DMS 273 treated with DMSO at 0.1 percent for 48 hours (cell line): Measurements from ENCODE around the gene SYTL1.

Experiments
- DNase-seq: peaks from one replicate; lab custom pipeline; 2025; lab: John Stamatoyannopoulos, UW

The SYTL1 gene

GRCh38 chr1:27363766-27364695 is 22.2 kb downstream of the SYTL1 start:
- no peak for DNase-seq

GRCh38 chr1:27364696-27365371 is 23.0 kb downstream of the SYTL1 start:
- DNase-seq, result no peak

GRCh38 chr1:27365372-27366112 is 23.7 kb downstream of the SYTL1 start:
- DNase-seq, result peak; percentile 79

DNA sequence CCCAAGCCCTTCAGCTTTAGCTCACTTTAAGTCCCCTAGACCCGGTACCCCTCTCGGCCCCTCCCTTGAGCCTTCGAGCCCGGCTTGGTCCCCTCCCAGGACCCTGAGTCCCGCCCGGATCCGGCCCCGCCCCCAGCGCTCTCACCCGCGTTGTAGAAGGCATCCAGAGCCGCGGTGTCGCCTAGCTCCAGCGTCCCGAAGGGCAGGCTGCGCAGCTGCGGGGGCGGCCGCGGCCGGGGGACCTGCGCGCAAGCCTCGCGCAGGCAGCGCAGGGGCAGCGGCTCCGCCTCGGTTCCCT is 24.2 kb downstream of the SYTL1 start:
- peak; percentile 46 for DNase-seq

- DNase-seq, result peak; percentile 72
These were observed 24.8 kb downstream of the SYTL1 start, which contains the start of gene MAP3K6 for GRCh38 chr1:27366411-27367159. MAP3K6 (minus strand) TSS chr1:27366961; CDS start chr1:27366597, 364 bp downstream.

DNA sequence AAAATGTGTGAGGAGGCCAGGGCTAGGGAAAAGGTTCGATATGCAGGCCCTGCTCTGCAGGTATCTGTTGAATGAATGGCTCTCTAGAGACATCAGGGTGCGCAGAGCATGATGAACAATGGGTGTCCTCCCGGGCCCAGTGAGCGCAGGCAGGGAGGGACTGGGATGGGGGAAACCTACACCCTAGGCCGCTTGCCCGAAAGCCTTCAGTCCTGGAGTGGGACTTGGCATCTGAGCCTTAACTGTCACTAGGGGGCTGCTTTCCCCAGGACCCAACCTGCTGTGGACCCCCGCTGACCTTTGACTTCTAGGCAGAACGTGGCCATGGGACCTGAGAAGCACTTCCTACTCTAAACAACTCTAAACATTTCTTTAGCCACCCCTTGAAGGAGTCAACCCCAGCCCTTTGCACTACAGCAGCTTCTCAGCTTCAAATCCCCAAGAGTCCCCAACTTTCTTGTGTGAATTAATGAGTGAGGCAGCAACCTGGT is 25.4 kb downstream of the SYTL1 start:
- DNase-seq, result no peak

GRCh38 chr1:27368869-27369582 is 27.2 kb downstream of the SYTL1 start:
- no peak for DNase-seq

- no peak for DNase-seq
These were observed 30.4 kb downstream of the SYTL1 start for GRCh38 chr1:27372022-27372807.

- DNase-seq, result no peak
These were observed 31.2 kb downstream of the SYTL1 start for GRCh38 chr1:27372808-27373690.

DNA sequence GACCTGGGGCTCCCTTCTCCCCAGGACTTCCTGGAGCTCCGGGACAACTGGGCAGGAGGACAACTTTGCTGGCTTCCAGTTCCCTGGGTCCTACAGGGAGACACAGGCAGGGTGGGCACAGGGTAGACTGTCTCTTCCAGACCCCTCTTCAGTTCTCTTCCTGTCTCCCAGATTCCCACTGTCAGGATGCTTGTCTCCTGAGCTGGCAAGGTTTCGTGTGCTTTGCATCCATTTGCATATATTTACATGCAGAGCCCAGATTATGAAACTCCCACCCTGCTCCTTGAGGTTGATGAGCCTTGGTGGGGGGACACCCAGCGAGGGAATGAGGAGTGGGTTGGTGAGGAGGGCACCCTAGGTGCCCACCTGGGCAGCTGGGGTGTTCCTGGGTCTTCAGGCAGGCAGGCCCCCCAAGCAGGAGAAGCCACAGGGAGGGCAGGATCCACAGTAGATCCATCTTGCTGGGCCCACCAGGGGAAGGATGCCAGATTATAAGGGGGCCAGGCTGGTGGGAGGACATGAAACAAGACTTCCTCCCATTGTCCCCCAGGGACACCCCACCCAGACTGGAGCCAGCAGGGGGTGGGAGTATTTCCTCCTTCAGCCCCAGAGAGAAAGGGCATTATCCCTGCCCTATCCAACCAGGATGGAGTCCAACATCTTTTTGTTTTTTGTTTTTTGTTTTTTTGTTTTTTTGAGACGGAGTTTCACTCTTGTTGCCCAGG is 32.7 kb downstream of the SYTL1 start, which contains the start of gene FCN3:
Gene FCN3 (minus strand): TSS at position 463 of the 725 bp plus-strand sequence. CDS start 6 bp downstream, at position 457.
- DNase-seq, result no peak

- no peak for DNase-seq
These were observed 36.1 kb downstream of the SYTL1 start for GRCh38 chr1:27377760-27378495.

DNA sequence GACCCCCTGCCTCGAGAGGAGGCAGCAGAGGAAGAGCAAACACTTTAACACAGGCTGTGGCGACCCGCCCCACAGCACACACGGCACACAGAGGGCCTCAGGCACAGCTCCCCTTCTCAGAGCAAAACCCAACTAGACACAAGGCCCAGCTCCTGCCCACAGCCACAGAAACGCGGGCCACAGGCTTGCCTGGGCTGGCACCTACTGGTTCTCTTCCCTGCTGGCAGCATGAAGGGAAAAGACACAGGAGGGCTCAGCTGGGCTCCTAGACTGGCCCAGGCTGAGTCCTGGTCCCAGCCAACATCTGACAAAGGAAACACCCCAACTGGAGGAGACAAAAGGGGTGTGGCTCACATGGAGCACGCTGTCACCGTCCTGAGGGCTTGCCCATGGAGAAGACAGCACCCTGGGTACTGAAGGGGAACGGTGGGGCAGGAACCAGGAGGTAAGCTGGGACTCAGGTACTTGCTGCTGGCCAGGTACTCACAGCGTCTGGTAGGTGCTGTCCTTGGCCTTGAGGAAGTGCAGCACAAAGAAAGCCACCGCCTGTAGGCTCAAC is 37.8 kb downstream of the SYTL1 start:
- DNase-seq, result no peak

- DNase-seq, result no peak
These were observed 38.4 kb downstream of the SYTL1 start for GRCh38 chr1:27380224-27380623.

DNA sequence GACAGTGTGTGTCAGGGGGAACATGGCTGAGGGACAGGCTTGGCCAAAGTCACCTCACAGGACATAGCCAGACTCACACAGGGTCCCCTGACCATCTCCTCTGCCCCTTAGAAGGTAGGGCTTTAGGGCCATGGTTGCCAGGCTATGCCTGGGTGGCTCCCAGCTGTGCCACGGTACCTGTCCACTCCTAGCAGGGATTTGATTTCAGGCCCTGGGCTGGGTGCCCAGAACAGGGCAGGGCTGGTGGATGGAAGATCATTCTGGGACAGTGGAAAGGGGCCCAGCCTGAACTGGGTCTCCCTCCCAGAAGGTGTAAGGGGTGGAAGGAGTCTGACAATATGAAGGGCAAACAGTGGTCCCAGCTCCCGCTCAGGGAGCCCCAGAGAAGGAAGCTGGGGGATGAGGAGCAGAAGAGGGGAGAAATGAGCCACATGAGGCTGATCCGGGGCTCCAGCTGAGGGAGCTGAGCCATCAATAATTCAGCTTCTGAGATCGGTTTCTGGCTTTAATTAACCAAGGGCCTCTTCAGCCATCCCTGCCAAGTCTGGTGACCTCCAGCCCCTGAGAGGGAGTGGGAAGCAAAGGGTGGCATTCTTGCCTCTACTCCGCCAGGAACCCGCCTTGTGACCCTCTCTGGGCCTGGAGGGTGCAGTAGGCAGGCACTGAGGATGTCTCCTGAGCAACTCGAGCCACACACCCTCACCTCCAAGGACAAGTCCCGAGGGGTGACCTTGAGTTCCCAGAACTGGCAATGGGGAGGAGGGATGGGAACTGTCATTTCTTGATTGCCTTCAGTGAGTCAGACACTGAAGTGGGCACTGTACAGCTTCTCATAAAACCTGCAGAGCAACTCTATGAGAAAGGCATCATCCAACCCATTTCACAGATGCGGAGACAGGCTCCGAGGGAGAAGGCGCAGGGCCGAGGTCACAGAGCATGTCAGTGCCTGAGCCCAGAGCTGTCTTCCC is 39.2 kb downstream of the SYTL1 start:
- no peak for DNase-seq

DNA sequence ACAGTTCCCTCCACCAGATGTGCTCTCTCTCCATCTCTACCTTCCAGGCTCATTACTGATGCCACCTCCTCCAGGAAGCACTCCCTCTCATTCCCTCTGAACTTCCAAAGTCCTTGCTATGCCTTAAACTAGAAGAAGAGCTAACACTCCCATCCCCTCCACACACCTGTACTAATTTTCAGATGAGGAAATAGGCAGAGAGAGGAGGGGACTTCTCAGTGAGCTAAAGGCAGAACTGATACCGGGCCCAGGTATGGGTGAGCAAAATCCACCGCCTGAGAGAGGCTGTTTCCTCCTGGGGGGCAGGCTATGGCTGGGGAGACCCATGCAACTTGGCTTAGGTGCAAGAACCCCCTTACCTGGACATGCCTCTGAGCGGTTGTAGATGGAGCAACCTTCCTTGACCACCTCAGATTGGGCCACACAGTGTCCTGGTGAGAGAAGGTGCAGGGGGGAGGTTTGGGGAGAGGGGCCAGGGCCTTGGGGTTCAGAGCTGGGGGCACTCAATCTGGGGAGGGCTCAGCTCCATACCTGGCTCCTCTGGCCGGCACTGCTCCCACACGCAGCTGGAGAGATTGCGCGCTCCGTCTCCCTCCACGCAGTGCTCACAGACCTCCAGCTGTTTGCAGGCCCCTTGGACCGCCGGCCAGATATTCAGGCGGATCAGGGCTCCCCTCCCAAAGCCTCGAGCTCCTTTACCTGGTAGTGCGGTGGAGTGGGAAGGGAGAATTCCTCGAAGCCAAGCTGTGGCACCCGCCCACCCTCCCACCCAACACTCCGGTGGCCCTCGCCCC is 40.3 kb downstream of the SYTL1 start:
- DNase-seq, result no peak
